Fibroblast of villous mesenchyme (primary cell): ENCODE measurements around the gene CEND1. TPM values are rescaled to one million over a fixed set of nuclear protein-coding genes. Genes with fewer than 3 reads are reported as not detected.

Experiments
- DNase-seq: peaks from one replicate; pipeline ENCODE4 v3.0.0-alpha.2; 2010; ENCODE audit warnings: low read depth
- H3K4me3 ChIP-seq: 2 replicates; pipeline ENCODE4 v1.5.1; 2011; ENCODE audit warnings: low read depth, mild to moderate bottlenecking, low read length
- CTCF ChIP-seq: IDR thresholded peaks from 2 replicates; pipeline ENCODE4 v1.5.1; 2012; ENCODE audit warnings: low read depth, mild to moderate bottlenecking, low read length; ENCODE audit not compliant: insufficient read depth
- total RNA-seq: library from RNA; depleted of rRNA; stranded (reverse); fragments of >200 nt; gene quantifications from 2 replicates; pipeline ENCODE4 v1.2.3, GENCODE V29; 2012

CEND1 gene
- 0.43 and 0.64 TPM in 2 replicates for total RNA-seq

- no peak for TF ChIP-seq CTCF
- no peak for DNase-seq
- no peak within 1 kb of the TSS for H3K4me3 ChIP-seq
These were observed at the start of gene CEND1 for GRCh38 chr11:789943-790342. Gene CEND1 (minus strand): TSS chr11:790090. CDS start chr11:788576, 1,514 bp downstream.

GRCh38 chr11:839280-839623 lies 49.4 kb upstream of the CEND1 start:
- no peak overlapping the region for H3K4me3 ChIP-seq
- no peak for DNase-seq
- TF ChIP-seq CTCF: no peak

GRCh38 chr11:838441-839279 lies 48.8 kb upstream of the CEND1 start:
- peak; percentile 28 for TF ChIP-seq CTCF
- H3K4me3 ChIP-seq: no peak overlapping the region
- no peak for DNase-seq

GRCh38 chr11:837990-838307 lies 48.1 kb upstream of the CEND1 start:
- no peak for TF ChIP-seq CTCF
- H3K4me3 ChIP-seq: no peak overlapping the region
- DNase-seq: no peak

GRCh38 chr11:837189-837989 lies 47.5 kb upstream of the CEND1 start:
- DNase-seq: no peak
- H3K4me3 ChIP-seq: no peak overlapping the region
- no peak for TF ChIP-seq CTCF

- no peak for TF ChIP-seq CTCF
- no peak for DNase-seq
- no peak overlapping the region for H3K4me3 ChIP-seq
These were observed 46.8 kb upstream of the CEND1 start for GRCh38 chr11:836700-837099.
